Keratinocyte (primary cell): ENCODE data around the gene UGT1A4. TPM values are rescaled to one million over a fixed set of nuclear protein-coding genes. Genes with fewer than 3 reads are reported as not detected.

Source experiments
- DNase-seq: peaks from one replicate; pipeline ENCODE4 v3.0.0-alpha.2; 2011; ENCODE audit warnings: low read depth, missing footprints, low spot score
- FAIRE-seq: peaks from 2 replicates; lab custom pipeline; 2011; peaks lifted over from hg19 to GRCh38; lab: Jason Lieb, UNC
- H2AFZ ChIP-seq: 2 replicates; pipeline ENCODE4 v1.6.0; 2012; ENCODE audit warnings: low read length, control low read depth, inconsistent platforms; ENCODE audit not compliant: control insufficient read depth
- H3K27ac ChIP-seq: 2 replicates; pipeline ENCODE4 v1.5.1; 2011; ENCODE audit warnings: low read length; ENCODE audit not compliant: control insufficient read depth, insufficient read depth
- H3K27me3 ChIP-seq: 3 replicates; pipeline ENCODE4 v1.6.0; 2011; ENCODE audit warnings: low read length; ENCODE audit not compliant: control insufficient read depth, insufficient read depth; ENCODE audit errors: extremely low read depth
- H3K36me3 ChIP-seq, 2 experiments: 2 replicates in 1 of 2; 3 replicates in 1 of 2; pipeline ENCODE4 v1.5.1; 2011; ENCODE audit warnings: low read length in 2 of 2, mild to moderate bottlenecking in 1 of 2; ENCODE audit not compliant: control insufficient read depth in 2 of 2, insufficient read depth in 2 of 2; ENCODE audit errors: extremely low read depth in 1 of 2
- H3K4me1 ChIP-seq: 3 replicates; pipeline ENCODE4 v1.5.1; 2011; ENCODE audit warnings: low read length; ENCODE audit not compliant: control insufficient read depth, insufficient read depth; ENCODE audit errors: extremely low read depth
- H3K4me2 ChIP-seq: 3 replicates; pipeline ENCODE4 v1.6.0; 2011; ENCODE audit warnings: low read depth, low read length; ENCODE audit not compliant: control insufficient read depth, insufficient read depth; ENCODE audit errors: extremely low read depth
- H3K4me3 ChIP-seq, 3 experiments: fragments of 200-600 bp in 1 of 3; sonication (generic) in 1 of 3; 2 replicates in 2 of 3; 3 replicates in 1 of 3; pipeline ENCODE4 v1.5.1; 2011 to 2016; ENCODE audit warnings: low read length in 3 of 3, mild to moderate bottlenecking in 3 of 3, control low read depth in 2 of 3, inconsistent platforms in 1 of 3, low read depth in 1 of 3, mixed read lengths in 1 of 3, mixed run types in 1 of 3, moderate library complexity in 1 of 3; ENCODE audit not compliant: control insufficient read depth in 2 of 3, insufficient read depth in 2 of 3; ENCODE audit errors: extremely low read depth in 1 of 3
- H3K79me2 ChIP-seq: 2 replicates; pipeline ENCODE4 v1.6.0; 2012; ENCODE audit warnings: low read length; ENCODE audit not compliant: control insufficient read depth, insufficient read depth
- H3K9ac ChIP-seq: 3 replicates; pipeline ENCODE4 v1.6.0; 2011; ENCODE audit warnings: low read length; ENCODE audit not compliant: control insufficient read depth, insufficient read depth; ENCODE audit errors: extremely low read depth
- H3K9me1 ChIP-seq: 3 replicates; pipeline ENCODE4 v1.6.0; 2011; ENCODE audit warnings: low read length; ENCODE audit not compliant: control insufficient read depth, insufficient read depth; ENCODE audit errors: extremely low read depth
- H3K9me3 ChIP-seq: 2 replicates; pipeline ENCODE4 v1.5.1; 2012; ENCODE audit warnings: low read depth, low read length; ENCODE audit not compliant: control insufficient read depth
- H4K20me1 ChIP-seq: 3 replicates; pipeline ENCODE4 v1.6.0; 2011; ENCODE audit warnings: low read length; ENCODE audit not compliant: control insufficient read depth, insufficient read depth; ENCODE audit errors: extremely low read depth
- EZH2 ChIP-seq: IDR thresholded peaks from one replicate; pipeline ENCODE4 v1.6.1; 2012; ENCODE audit warnings: inconsistent platforms, mild to moderate bottlenecking, low read length, moderate library complexity
- dilution Hi-C: fragments of 300-500 bp; cut with MboI; formaldehyde crosslinking; loops from one replicate; pipeline ENCODE4 v1.7.0; 2020; ENCODE audit warnings: low sequenced_read_pairs; ENCODE audit not compliant: extremely low pct_ligation_motif_present
- polyA plus RNA-seq, 5 experiments: library from polyadenylated mRNA; depleted of rRNA in 3 of 5; stranded (reverse) in 3 of 5; stranded (forward) in 1 of 5; unstranded in 1 of 5; fragments of >200 nt; gene quantifications; 1 replicate in 1 of 5; 2 replicates in 3 of 5; 3 replicates in 1 of 5; pipeline versions ENCODE4 v1.2.1 to v1.2.3, GENCODE V29; 2011 to 2012; ENCODE audit warnings: missing spikeins in 2 of 5, low read depth in 1 of 5, low replicate concordance in 1 of 5
- TF ChIP-seq, protein P1 (sequence below), 3 experiments: IDR thresholded peaks in 1 of 3; conservative IDR thresholded peaks in 1 of 3; optimal IDR thresholded peaks in 1 of 3; 2 replicates in 2 of 3; 3 replicates in 1 of 3; pipeline versions ENCODE3 to v1.5.1; 2011; ENCODE audit warnings: low read length in 3 of 3, mild to moderate bottlenecking in 3 of 3, moderate library complexity in 2 of 3, control low read depth in 1 of 3, inconsistent platforms in 1 of 3; ENCODE audit not compliant: insufficient read depth in 2 of 3; ENCODE audit errors: extremely low read depth in 1 of 3

UGT1A4 gene
- polyA plus RNA-seq, 1 donor (not counting 4 experiments of a cell fraction or from before 2014, with no cell fraction given): 2.4 TPM

DNA sequence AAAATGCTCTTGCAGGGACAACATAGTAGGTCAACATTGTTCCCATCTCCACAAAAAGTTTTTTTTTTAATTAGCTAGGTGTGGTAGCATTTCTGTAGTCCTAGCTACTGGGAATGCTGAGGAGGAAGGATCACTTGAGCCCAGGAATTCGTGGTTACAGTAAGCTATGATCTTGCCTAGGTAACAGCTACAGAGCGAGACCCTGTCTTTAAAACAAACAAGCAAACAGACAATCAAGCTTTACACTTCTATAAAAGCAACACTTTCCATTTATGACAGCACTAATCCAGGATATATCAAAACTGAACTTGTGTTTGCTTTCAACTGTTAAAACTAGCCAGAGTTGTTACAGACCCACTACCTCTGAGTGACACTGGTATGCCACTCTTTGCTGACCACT, 22.3 kb downstream of the UGT1A4 start:
- FAIRE-seq (no peak), DNase-seq (no peak)
- dilution Hi-C loops: no loop called here
- Histone ChIP-seq H3K36me3 (peaks cover 0 to 6% of the 10 kb centered on the region in 2 experiments), H3K27me3 (no peaks in the 10 kb centered on the region), H3K4me3 (no peak overlapping the region), H3K4me1 (no peaks in the 10 kb centered on the region), H3K9me1 (no peaks in the 10 kb centered on the region), H2AFZ (no peak overlapping the region), H3K9me3 (no peaks in the 10 kb centered on the region), H3K79me2 (peaks cover 19% of the 10 kb centered on the region), H3K4me2 (no peak overlapping the region), H3K9ac (no peak overlapping the region), H3K27ac (no peak overlapping the region), H4K20me1 (no peaks in the 10 kb centered on the region)
- TF ChIP-seq, protein P1, sequence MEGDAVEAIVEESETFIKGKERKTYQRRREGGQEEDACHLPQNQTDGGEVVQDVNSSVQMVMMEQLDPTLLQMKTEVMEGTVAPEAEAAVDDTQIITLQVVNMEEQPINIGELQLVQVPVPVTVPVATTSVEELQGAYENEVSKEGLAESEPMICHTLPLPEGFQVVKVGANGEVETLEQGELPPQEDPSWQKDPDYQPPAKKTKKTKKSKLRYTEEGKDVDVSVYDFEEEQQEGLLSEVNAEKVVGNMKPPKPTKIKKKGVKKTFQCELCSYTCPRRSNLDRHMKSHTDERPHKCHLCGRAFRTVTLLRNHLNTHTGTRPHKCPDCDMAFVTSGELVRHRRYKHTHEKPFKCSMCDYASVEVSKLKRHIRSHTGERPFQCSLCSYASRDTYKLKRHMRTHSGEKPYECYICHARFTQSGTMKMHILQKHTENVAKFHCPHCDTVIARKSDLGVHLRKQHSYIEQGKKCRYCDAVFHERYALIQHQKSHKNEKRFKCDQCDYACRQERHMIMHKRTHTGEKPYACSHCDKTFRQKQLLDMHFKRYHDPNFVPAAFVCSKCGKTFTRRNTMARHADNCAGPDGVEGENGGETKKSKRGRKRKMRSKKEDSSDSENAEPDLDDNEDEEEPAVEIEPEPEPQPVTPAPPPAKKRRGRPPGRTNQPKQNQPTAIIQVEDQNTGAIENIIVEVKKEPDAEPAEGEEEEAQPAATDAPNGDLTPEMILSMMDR (optimal IDR thresholded peaks at IDR 0.05 in 1 of 3, IDR thresholded peaks at IDR 0.05 in 1 of 3, conservative IDR thresholded peaks at IDR 0.05 in 1 of 3; ENCODE audit: extremely low read depth in 1 of 3, insufficient read depth in 2 of 3, low read length in 3 of 3): no peak
- no peak for TF ChIP-seq EZH2

DNA sequence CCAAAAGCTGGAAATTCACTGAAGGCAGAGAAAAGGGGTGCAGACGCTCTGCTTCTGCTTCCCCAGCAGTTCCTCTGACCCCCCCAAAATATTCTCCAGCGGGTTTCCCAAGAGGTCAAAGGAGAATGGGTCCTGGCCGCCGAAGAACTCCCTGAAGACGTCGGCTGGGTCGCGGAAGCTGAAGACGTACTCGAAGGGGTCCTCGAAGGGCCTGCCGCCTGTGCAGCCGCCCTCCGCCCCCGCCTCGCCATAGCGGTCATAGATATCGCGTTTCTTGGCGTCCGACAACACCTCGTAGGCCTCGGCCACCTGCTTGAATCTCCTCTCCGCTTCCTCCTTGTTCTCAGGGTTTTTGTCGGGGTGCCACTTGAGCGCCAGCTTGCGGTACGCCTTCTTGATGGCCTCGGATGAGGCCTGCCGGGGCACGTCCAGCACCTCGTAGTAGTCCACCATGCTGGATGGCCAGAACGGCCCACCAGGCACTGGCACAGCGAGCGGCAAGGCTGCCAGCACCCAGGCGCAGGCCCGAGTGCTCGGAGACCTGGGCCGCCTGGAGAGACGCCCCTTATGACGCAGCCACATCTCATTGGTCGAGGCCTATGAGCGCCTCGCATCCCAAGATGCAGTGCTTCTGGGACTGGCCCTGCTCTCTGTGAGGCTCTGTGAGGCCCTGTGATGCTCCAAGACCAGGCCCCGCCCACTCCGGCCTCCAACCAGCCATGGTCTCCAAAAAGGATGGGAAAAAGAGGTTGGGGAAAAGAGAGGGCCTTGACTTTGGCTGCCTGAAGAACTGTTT, 25.1 kb downstream of the UGT1A4 start:
- no peak for TF ChIP-seq EZH2
- TF ChIP-seq, protein P1 (optimal IDR thresholded peaks at IDR 0.05 in 1 of 3, IDR thresholded peaks at IDR 0.05 in 1 of 3, conservative IDR thresholded peaks at IDR 0.05 in 1 of 3; ENCODE audit: extremely low read depth in 1 of 3, insufficient read depth in 2 of 3, low read length in 3 of 3): no peak
- Histone ChIP-seq H4K20me1 (no peaks in the 10 kb centered on the region), H3K79me2 (peaks cover 13% of the 10 kb centered on the region), H3K4me3 (no peak overlapping the region), H2AFZ (no peak overlapping the region), H3K9me3 (no peaks in the 10 kb centered on the region), H3K27me3 (no peaks in the 10 kb centered on the region), H3K9ac (no peak overlapping the region), H3K4me1 (no peaks in the 10 kb centered on the region), H3K36me3 (peaks cover 0 to 1% of the 10 kb centered on the region in 2 experiments), H3K27ac (no peak overlapping the region), H3K4me2 (no peak overlapping the region), H3K9me1 (no peaks in the 10 kb centered on the region)
- FAIRE-seq (no peak), DNase-seq (no peak)
- dilution Hi-C loops: no loop called here
